Astrocyte of the spinal cord (primary cell): Measurements from ENCODE around the gene ZNF211.

ENCODE experiments used
- DNase-seq: peaks from one replicate; pipeline ENCODE4 v3.0.0; 2011; ENCODE audit warnings: low read depth, low spot score
- H3K4me3 ChIP-seq: 2 replicates; pipeline ENCODE4 v1.5.1; 2011; ENCODE audit warnings: low read depth, mild to moderate bottlenecking, low read length, moderate library complexity
- in situ Hi-C: cut with HindIII; loops from 2 replicates; pipeline ENCODE4 v1.10.0; 2017; ENCODE audit warnings: low sequenced_read_pairs
- TF ChIP-seq, protein P1 (sequence below): IDR thresholded peaks from 2 replicates; pipeline ENCODE4 v1.5.1; 2012; ENCODE audit warnings: low read depth, mild to moderate bottlenecking, low read length, inconsistent platforms

Gene ZNF211

DNA sequence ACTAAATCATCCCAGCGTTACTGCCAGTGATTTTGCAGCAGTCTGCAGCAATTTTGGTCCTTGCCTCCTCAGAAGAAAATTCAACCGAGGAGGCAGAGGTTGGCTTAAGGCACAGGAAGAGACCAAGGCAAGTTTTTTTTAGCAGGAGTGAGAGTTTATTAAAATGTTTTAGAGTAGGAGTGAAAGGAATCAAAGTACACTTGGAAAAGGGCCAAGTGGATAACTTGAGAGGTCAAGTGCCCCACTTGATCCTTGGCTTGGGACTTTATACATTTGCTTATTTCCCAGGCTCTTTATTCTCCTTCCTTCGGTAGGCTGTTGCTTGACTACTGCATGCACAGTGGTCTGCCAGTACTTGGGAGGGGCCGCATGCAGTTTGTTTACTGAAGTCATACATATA lies 21.9 kb upstream of the ZNF211 start:
- in situ Hi-C loops: no loop called here
- H3K4me3 ChIP-seq: no peak overlapping the region
- DNase-seq: no peak
- TF ChIP-seq, protein P1, sequence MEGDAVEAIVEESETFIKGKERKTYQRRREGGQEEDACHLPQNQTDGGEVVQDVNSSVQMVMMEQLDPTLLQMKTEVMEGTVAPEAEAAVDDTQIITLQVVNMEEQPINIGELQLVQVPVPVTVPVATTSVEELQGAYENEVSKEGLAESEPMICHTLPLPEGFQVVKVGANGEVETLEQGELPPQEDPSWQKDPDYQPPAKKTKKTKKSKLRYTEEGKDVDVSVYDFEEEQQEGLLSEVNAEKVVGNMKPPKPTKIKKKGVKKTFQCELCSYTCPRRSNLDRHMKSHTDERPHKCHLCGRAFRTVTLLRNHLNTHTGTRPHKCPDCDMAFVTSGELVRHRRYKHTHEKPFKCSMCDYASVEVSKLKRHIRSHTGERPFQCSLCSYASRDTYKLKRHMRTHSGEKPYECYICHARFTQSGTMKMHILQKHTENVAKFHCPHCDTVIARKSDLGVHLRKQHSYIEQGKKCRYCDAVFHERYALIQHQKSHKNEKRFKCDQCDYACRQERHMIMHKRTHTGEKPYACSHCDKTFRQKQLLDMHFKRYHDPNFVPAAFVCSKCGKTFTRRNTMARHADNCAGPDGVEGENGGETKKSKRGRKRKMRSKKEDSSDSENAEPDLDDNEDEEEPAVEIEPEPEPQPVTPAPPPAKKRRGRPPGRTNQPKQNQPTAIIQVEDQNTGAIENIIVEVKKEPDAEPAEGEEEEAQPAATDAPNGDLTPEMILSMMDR: no peak

DNA sequence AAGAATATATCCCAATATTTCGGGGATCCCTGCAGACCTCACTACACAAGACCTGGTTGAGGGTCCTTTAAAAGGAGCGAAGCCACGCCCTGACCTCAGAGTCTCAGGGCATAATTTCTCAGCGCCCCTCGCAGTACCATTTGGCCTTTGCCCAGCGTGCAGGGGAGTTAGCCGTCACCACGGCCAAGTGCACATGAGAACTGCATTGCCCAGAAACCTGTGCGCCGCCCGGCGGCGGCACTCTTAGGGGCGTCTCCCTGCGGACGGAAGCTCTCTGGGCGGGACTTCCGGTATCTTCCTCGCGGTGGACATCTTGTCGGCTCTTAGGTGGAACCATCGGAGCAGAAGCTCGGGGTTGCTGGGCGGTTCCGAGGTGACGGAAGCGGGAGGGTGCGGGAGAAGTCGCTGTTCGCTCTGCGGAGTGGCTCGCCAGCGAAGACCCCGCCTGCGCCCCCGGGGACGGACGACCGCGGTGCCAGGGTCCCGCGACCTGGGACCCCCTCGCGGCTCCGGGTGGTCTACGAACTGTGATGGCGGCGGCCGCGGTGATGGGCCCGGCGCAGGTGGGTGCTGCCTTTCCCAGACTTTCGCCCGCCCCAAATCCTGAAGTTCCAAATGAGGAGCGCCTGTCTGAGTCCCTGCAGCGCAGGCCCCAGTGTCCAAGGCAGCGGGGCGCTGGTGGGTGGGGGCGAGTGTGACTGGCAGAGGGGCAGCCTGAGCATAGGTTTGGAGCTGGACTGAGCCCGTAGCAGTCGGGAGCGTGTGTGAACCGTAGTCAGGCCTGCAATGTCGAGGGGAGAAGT lies 18.8 kb upstream of the ZNF211 start, which contains the start of gene ZNF134:
Gene ZNF134, plus strand, starts transcription at position 302 of the 803 bp plus-strand sequence. CDS start 5,227 bp downstream, outside the sequence.
- peak; percentile 91 for DNase-seq
- TF ChIP-seq, protein P1: peak; percentile 32
- in situ Hi-C loops: no loop called here
- peak within 1 kb of the TSS; percentile 75 for H3K4me3 ChIP-seq

DNA sequence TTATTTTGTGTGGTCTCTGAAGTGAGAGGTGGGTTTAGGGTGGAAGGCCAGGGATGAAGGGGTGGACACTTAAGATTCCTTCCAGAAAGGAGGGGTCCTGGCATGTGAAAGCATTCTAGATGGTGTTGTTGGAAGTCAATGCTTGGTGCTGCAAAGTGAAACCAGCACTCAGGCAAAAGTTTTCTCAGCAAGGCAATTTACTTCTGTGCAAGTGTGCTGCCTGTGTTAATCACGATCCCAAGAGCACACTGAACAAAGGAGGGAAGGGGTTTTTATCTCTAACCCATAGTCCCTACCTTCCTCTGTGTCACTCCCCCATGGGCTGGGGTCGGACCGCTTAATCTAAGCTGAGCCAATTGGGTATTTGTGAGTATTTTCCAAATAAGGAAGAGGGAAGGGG lies 17.6 kb upstream of the ZNF211 start:
- DNase-seq: no peak
- in situ Hi-C loops: no loop called here
- TF ChIP-seq, protein P1: no peak
- peak overlapping the region; percentile 75 for H3K4me3 ChIP-seq

DNA sequence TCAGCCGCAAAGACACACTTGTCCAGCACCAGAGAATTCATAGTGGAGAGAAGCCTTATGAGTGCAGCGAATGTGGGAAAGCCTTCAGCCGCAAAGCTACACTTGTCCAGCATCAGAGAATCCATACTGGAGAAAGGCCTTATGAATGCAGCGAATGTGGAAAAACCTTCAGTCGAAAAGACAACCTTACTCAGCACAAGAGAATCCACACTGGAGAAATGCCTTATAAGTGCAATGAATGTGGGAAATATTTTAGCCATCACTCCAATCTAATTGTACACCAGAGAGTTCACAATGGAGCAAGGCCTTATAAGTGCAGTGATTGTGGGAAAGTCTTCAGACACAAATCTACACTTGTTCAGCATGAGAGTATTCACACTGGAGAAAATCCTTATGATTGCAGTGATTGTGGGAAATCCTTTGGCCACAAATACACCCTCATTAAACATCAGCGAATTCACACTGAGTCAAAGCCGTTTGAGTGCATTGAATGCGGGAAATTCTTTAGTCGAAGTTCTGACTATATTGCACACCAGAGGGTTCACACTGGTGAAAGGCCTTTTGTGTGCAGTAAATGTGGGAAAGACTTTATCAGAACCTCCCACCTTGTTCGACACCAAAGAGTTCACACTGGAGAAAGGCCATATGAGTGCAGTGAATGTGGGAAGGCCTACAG lies 12.2 kb upstream of the ZNF211 start:
- in situ Hi-C loops: no loop called here
- DNase-seq: peak; percentile 28
- TF ChIP-seq, protein P1: no peak
- no peak overlapping the region for H3K4me3 ChIP-seq

DNA sequence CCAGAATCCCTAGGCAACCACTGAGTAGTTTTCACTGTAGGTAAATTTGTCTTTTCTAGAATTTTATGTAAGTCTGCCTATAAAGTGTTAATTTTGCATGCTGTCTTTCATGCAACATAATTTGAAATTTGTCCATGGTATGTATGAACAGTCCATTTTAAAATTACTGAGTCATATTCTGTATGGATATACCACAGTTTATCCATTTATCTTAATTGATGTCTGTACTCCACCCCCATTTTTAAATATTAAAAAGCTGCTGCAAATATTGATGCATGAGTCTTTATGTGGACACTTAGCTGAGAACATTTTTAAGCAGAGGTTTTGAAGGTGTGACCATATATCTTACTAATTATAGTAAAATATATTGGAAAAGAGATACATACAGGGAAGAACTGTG lies 9.9 kb upstream of the ZNF211 start:
- TF ChIP-seq, protein P1: no peak
- H3K4me3 ChIP-seq: no peak overlapping the region
- in situ Hi-C loops: no loop called here
- DNase-seq: no peak

DNA sequence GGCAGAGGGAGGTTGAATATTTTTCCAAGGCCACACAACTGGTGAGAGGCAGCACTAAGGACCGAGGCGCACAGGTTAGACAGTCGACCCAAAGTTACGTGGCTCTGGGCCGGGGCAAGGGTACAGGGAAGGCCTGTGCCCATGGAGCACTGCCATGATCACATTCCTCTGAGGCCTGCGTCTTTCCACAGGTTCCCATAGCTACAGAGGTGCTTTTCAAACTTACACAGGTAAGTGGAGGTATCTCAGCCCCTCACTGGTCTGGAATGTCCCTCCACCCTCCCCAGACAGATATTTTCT lies 814 bp downstream of the ZNF211 start:
- in situ Hi-C loops: no loop called here
- no peak for DNase-seq

More for the DNA sequence above, 814 bp downstream of the ZNF211 start:
- TF ChIP-seq, protein P1: no peak
- H3K4me3 ChIP-seq: peak overlapping the region; percentile 78
